ENCODE measurements around the gene KLHL29. TPM values are rescaled to one million over a fixed set of nuclear protein-coding genes. Genes with fewer than 3 reads are reported as not detected.
A peak's percentile ranks its signal among the peaks of the same experiment; 100 is the strongest.

KLHL29 gene
- total RNA-seq, 2 experiments from 2014 or later: 0.10 to 0.33 TPM

- H3K4me3 Mint-ChIP-seq: no peak overlapping the region
- no peak for DNase-seq
- H3K9me3 Mint-ChIP-seq: no peaks in the 10 kb centered on the region
- no peaks in the 10 kb centered on the region for H3K36me3 Mint-ChIP-seq (ENCODE audit: low read depth)
- no peaks in the 10 kb centered on the region for H3K27me3 Mint-ChIP-seq
- CTCF ChIA-PET: no interaction called here
- H3K4me1 Mint-ChIP-seq: no peaks in the 10 kb centered on the region
- POLR2A ChIA-PET: no interaction called here
- H3K27ac Mint-ChIP-seq: no peak overlapping the region
These were observed 314.0 kb downstream of the KLHL29 start for GRCh38 chr2:23698721-23699579.

- Mint-ChIP-seq H3K9me3 (no peaks in the 10 kb centered on the region), H3K27me3 (no peaks in the 10 kb centered on the region), H3K4me1 (no peaks in the 10 kb centered on the region), H3K27ac (no peak overlapping the region), H3K4me3 (no peak overlapping the region), H3K36me3 (ENCODE audit: low read depth) (no peaks in the 10 kb centered on the region)
- no peak for DNase-seq
- ChIA-PET POLR2A (no interaction called here), CTCF (no interaction called here)
These were observed 314.6 kb downstream of the KLHL29 start for GRCh38 chr2:23699580-23699925.

- CTCF ChIA-PET: no interaction called here
- no peaks in the 10 kb centered on the region for H3K36me3 Mint-ChIP-seq (ENCODE audit: low read depth)
These were observed 315.6 kb downstream of the KLHL29 start for GRCh38 chr2:23700627-23701026.

GRCh38 chr2:23703037-23703582, 318.1 kb downstream of the KLHL29 start:
- CTCF ChIA-PET: no interaction called here
- Mint-ChIP-seq H3K27ac (no peak overlapping the region), H3K9me3 (no peaks in the 10 kb centered on the region), H3K4me3 (no peak overlapping the region), H3K27me3 (no peaks in the 10 kb centered on the region), H3K4me1 (no peaks in the 10 kb centered on the region), H3K36me3 (ENCODE audit: low read depth) (no peaks in the 10 kb centered on the region)
- POLR2A ChIA-PET: no interaction called here
- DNase-seq: peak; percentile 6

More at GRCh38 chr2:23700627-23701026, 315.6 kb downstream of the KLHL29 start:
- Mint-ChIP-seq H3K9me3 (no peaks in the 10 kb centered on the region), H3K4me1 (no peaks in the 10 kb centered on the region), H3K27me3 (no peaks in the 10 kb centered on the region), H3K27ac (no peak overlapping the region), H3K4me3 (no peak overlapping the region)
- POLR2A ChIA-PET: no interaction called here
- no peak for DNase-seq

GRCh38 chr2:23703583-23704385, 318.8 kb downstream of the KLHL29 start:
- Mint-ChIP-seq H3K4me1 (no peaks in the 10 kb centered on the region), H3K36me3 (ENCODE audit: low read depth) (no peaks in the 10 kb centered on the region), H3K9me3 (no peaks in the 10 kb centered on the region), H3K27ac (no peak overlapping the region), H3K4me3 (no peak overlapping the region), H3K27me3 (no peaks in the 10 kb centered on the region)
- CTCF ChIA-PET: no interaction called here
- POLR2A ChIA-PET: no interaction called here
- no peak for DNase-seq

GRCh38 chr2:23705771-23706612, 321.0 kb downstream of the KLHL29 start:
- H3K27ac Mint-ChIP-seq: no peak overlapping the region
- H3K4me1 Mint-ChIP-seq: no peaks in the 10 kb centered on the region
- H3K27me3 Mint-ChIP-seq: no peaks in the 10 kb centered on the region
- ChIA-PET POLR2A (no interaction called here), CTCF (no interaction called here)
- H3K9me3 Mint-ChIP-seq: no peaks in the 10 kb centered on the region
- H3K36me3 Mint-ChIP-seq (ENCODE audit: low read depth): no peaks in the 10 kb centered on the region
- peak; percentile 14 for DNase-seq
- no peak overlapping the region for H3K4me3 Mint-ChIP-seq

- H3K27ac Mint-ChIP-seq: no peak overlapping the region
- no peaks in the 10 kb centered on the region for H3K4me1 Mint-ChIP-seq
- H3K27me3 Mint-ChIP-seq: no peaks in the 10 kb centered on the region
- DNase-seq: no peak
- H3K36me3 Mint-ChIP-seq (ENCODE audit: low read depth): no peaks in the 10 kb centered on the region
- no peaks in the 10 kb centered on the region for H3K9me3 Mint-ChIP-seq
- ChIA-PET CTCF (no interaction called here), POLR2A (no interaction called here)
- H3K4me3 Mint-ChIP-seq: no peak overlapping the region
These were observed 321.7 kb downstream of the KLHL29 start for GRCh38 chr2:23706613-23707078.

- H3K4me1 Mint-ChIP-seq: no peaks in the 10 kb centered on the region
- DNase-seq: no peak
- no peaks in the 10 kb centered on the region for H3K27me3 Mint-ChIP-seq
- no peak overlapping the region for H3K4me3 Mint-ChIP-seq
- ChIA-PET CTCF (no interaction called here), POLR2A (no interaction called here)
- H3K9me3 Mint-ChIP-seq: no peaks in the 10 kb centered on the region
- no peak overlapping the region for H3K27ac Mint-ChIP-seq
- H3K36me3 Mint-ChIP-seq (ENCODE audit: low read depth): no peaks in the 10 kb centered on the region
These were observed 322.1 kb downstream of the KLHL29 start for GRCh38 chr2:23707096-23707495.

GRCh38 chr2:23708771-23709170, 323.8 kb downstream of the KLHL29 start:
- H3K4me3 Mint-ChIP-seq: no peak overlapping the region
- no peak for DNase-seq
- no peaks in the 10 kb centered on the region for H3K9me3 Mint-ChIP-seq
- no peaks in the 10 kb centered on the region for H3K27me3 Mint-ChIP-seq
- ChIA-PET POLR2A (no interaction called here), CTCF (no interaction called here)
- no peaks in the 10 kb centered on the region for H3K36me3 Mint-ChIP-seq (ENCODE audit: low read depth)
- no peak overlapping the region for H3K27ac Mint-ChIP-seq
- no peaks in the 10 kb centered on the region for H3K4me1 Mint-ChIP-seq

GRCh38 chr2:23709311-23709710, 324.3 kb downstream of the KLHL29 start:
- Mint-ChIP-seq H3K27me3 (no peaks in the 10 kb centered on the region), H3K4me3 (no peak overlapping the region), H3K9me3 (no peaks in the 10 kb centered on the region), H3K36me3 (ENCODE audit: low read depth) (no peaks in the 10 kb centered on the region), H3K4me1 (no peaks in the 10 kb centered on the region), H3K27ac (no peak overlapping the region)
- no peak for DNase-seq
- CTCF ChIA-PET: no interaction called here
- POLR2A ChIA-PET: no interaction called here

- DNase-seq: no peak
- Mint-ChIP-seq H3K4me3 (no peak overlapping the region), H3K27ac (no peak overlapping the region), H3K9me3 (no peaks in the 10 kb centered on the region), H3K27me3 (no peaks in the 10 kb centered on the region), H3K4me1 (no peaks in the 10 kb centered on the region), H3K36me3 (ENCODE audit: low read depth) (no peaks in the 10 kb centered on the region)
- CTCF ChIA-PET: no interaction called here
- POLR2A ChIA-PET: no interaction called here
These were observed 327.2 kb downstream of the KLHL29 start for GRCh38 chr2:23711979-23712755.

- Mint-ChIP-seq H3K36me3 (ENCODE audit: low read depth) (no peaks in the 10 kb centered on the region), H3K9me3 (no peaks in the 10 kb centered on the region), H3K4me1 (no peaks in the 10 kb centered on the region), H3K4me3 (no peak overlapping the region), H3K27me3 (no peaks in the 10 kb centered on the region), H3K27ac (no peak overlapping the region)
- POLR2A ChIA-PET: no interaction called here
- DNase-seq: no peak
- CTCF ChIA-PET: no interaction called here
These were observed 327.8 kb downstream of the KLHL29 start for GRCh38 chr2:23712756-23713151.
